Fibroblast of peridontal ligament (primary cell): ENCODE measurements around the gene ANKRD23.
"Not testable (repeated sequence)": the region's sequence is repeated elsewhere in the genome, so short reads cannot be mapped to it uniquely, and the experiment has no call there.

Experiments
- DNase-seq: peaks from one replicate; pipeline ENCODE4 v3.0.0-alpha.2; 2010; ENCODE audit errors: extremely low read depth

Gene ANKRD23

DNA sequence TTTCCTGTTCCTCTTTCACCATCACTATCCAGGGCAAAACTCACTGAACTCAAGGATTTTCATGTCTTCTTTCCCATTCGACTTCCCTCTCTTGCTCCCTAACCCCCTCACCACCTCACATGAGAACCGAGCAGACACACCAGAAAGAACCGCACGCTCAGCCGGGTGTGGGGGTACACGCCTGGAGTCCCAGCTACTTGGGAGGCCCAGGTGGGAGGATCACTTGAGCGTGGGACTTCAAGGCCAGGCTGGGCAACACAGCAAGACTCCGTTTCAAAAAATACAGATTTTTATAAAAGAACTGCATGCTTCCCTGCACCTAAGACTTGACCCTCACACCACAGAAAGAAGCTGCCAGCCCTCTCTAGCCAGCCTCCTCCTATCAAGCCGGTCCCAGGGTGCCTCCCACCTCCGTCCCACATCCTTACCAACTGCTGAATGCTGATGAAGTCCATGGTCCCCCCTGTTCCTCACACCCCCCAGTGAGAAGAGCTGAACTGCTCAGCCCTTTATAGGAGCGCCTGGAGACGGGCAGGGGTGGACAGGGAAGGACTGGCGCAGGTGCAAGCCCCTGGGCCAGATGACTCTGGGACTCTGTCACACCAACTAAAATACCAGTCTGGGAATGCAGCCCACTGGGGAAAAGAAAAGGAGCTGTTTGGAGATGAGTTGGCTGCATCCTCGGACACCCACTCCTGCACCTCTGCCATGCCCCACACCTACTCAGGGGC is at the start of gene ANKRD23:
ANKRD23 (minus strand) TSS at position 484 of the 731 bp plus-strand sequence; CDS start at position 455, 29 bp downstream.
- no peak for DNase-seq

DNA sequence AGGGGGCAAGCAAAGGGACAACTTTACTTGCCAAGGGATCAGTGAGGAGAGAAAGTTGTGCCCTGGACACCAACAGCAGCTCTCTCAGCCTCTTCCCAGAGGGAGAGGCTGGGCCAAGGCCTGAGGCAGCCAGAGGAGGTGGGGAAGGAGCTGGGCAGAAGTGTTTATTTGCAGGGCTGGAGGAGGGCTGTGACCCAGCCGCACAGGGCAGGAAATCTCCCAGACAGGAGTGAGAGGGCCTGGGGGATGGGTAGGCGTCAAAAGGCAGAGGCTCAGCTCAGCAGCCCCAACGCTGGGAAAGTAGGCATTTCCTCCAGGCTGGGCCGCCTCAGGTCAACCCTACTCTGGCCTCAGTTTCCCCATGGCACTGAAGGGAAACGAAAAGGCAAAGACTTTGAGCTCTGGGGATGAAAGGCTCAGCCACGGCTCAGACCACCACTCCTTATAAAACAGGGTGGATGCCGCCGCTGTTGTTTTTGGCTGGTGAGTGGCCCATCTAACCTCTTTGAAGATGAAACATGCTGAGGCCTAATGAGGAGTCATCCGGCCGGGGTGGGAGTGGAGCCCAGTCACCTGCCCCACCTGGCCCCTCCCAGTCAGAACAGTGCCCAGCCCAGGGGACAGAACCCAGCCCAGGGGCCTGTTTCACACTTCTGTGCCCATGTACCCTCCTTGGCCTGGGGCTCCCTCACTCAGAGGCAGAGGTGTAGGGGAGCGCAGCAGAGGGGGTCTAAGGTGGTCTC is 47.9 kb upstream of the ANKRD23 start:
- DNase-seq, result no peak

DNA sequence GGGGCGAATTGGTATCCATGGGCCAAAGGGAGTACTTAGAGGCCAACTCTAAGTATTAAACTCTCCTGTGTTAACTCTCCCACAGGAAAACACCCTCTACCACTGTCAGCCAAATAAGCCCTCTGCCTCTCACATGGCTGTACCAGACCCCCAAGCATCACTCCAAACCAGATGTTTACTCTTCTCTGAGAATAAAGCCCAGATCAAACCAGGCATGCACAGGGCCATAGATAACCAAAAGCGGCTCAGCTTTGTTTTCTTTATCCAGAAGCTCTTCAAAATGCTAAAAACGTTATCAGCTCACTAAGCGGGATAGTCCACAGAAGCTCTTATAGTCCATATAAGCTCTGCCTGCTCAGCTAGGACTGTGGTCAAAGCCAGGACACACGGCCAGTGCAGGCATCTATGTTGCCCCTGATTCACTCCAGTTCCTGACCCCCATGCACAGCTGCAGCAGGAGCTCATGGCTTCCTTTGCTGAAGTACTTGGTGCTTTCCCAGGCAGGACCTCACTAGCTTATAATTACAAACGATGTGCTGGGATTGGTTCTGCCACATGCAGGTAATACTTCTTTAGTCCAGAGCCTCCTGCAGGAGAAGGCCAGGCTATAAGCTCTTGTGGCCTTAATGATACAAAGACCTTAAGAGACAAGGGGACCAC is 47.0 kb upstream of the ANKRD23 start:
- no peak for DNase-seq

DNA sequence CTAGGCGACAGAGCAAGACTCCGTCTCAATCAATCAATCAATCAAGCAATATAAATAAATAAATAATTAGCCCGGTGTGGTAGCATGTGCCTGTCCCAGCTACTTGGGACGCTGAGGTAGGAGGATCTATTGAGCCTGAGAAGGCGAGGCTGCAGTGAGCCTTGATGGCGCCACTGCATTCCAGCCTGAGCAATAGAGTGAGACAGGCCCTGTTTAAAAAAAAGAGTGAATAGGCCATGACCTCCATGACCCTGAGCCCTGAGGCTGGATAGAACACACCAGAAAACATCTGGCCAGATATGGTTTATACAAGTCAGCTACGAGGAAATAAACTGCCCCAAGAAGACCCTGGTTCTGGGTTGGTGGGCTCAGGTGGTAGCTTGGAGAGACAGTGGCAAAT is 46.4 kb upstream of the ANKRD23 start:
- no peak for DNase-seq

DNA sequence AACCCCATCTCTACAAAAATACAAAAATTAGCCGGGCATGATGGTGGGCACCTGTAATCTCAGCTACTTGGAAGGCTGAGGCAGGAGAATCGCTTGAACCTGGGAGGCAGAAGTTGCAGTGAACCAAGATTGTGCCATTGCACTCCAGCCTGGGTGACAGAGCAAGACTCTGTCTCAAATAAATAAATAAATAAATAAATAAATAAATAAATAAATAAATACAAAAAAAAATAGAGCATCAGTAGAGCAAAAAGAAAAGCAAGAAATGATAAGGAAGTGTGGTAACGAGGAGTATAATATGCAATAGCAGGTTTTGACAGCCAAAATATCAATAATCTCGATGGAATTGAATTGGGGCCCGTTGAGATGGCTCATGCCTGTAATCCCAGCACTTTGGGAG is 45.7 kb upstream of the ANKRD23 start:
- not testable (repeated sequence) for DNase-seq

DNA sequence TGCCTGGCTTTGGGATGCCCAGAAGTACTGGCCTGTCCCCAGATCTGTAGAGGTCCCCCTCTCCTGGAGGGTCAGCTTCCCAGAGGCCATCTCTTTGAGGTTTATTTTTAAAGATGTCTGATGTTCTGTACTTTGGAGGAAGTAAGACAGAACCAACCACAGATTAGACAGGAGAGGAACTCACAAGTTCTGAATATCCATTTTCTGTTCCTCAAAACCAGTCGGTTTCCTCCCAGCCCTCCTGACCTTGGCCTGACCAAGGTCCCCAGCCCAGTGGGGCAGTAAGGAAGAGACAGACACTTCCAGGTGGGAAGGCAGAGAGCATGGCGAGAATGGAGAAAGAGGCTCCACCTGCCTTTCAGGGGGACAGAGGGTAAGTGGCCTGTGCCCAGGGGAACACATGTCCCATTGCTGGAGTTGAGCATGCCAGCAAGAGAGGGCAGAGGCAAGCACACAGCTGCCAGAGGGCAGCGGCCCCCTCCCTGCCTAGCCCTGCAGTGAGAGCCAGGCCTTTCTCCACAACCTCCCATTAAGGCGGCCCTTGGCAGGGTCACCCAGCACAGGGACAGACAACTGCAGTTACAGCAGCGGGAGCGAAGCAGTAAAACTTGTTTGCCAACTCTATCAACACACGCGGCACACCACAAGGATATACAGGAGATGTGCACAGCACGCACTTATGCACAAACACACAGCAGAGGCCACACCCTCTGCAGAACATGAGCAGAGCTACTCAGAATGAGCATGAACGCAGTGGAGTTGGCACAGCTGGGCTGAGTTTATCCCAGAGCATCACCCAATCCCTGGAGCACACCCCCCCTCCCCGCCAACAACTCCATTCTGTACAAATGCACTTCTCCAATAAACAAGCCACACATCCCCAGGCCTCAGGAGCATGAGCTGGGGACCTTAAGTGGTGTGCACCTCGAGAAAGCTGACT is 44.5 kb upstream of the ANKRD23 start:
- no peak for DNase-seq

DNA sequence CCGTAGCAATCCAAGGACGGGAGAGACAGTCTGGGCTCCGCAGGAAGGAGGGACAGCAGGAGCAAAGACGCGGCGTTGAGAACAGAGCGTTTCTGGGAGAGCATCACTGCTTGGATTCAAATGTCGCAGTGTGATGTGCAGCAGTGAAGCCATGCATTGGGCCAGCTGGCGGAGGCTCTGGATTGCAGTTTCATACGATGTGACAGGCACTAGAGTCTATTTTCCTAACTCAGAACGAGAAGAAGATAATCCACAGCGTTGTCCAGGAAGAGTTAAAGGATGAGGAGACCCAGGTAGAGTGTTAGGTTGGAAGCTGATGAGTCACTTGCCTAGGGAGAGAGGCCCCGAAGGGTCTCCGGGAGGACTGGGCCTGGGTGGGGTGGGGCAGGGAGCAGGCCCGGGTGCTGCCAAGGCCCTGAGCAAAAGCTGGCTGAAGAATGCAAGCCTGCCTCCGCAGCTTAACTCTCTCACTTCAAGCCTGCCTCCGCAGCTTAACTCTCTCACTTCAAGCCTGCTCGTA is 43.7 kb upstream of the ANKRD23 start:
- no peak for DNase-seq

DNA sequence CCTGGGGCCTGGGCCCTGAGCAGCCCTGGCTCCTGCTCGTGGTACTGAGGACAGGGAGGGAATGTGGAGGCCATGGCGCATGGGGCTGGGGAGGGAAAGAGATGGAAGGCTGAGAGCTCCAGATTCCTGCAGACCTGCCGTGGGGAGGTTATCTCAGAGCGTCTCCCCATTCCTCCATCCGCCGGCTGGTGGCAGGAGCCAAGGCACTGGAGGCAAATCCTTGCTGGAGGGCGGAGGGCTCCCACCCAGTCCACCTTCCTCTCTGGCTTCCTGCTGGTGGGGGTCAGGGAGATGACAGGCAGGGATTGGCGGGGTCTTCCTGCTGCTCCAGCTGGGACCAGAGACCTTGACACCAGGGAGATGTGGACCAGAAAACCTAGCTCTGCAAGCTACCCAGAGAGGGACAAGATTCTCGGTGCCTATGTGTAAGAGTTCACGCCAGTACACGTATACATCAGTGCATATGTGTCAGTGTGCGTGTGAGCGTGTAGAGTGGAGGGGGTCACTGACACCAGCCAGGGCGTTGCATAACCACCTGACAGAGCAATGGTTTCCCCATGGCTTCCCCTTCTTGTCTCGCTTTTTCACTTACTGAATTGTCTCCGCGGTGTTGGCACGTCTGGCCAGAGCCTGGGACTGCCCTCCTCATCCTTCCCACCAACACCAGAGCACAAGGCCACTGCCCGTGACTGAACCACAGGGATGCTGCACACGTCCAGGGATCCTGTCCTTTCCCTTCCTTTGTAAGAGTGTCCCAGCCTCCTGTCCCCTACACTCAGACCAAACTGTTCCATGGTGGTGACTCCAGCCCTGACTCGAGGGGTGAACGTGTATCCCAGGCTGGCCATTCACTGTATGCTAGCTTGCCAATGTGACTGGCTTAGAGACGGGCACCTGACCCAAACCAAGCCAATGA is 41.9 kb upstream of the ANKRD23 start:
- no peak for DNase-seq

DNA sequence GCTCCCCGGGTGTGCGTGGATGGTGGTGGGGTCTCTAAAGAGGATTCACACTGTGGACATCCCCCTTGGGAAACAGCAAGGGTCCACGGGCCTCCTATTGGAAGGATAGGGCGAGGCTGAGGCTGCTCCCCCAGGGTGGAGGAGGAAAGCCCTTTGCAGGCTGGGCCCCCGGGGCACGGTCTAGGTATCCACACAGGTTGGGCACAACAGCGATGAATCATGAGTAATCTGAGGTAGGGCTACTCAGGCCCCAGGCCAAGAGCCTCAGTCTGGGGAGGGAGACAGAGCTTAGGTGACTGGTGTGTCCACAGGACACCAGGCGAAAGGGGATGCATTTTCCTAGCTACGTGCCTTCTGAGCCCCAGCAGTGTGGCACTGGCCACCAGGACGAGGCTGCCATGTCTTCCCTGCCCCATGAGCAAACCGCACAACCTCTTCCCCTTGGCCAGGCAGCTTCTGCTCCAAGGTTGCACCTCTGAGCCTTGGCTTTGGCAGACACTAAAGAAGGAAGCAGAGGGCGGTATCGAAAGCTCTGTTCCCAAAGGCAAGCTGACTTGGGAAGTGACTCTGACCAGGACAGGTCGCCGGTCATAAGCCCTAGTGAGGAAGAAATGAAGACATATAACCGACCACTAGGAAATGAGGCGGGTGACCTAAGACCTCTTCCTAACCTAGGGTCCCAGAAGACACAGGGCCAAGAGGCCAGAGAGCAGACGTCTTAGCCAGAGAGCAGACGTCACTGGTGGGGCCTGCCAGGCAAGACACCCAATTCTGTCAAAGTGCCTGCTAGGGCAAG is 40.7 kb upstream of the ANKRD23 start:
- no peak for DNase-seq

DNA sequence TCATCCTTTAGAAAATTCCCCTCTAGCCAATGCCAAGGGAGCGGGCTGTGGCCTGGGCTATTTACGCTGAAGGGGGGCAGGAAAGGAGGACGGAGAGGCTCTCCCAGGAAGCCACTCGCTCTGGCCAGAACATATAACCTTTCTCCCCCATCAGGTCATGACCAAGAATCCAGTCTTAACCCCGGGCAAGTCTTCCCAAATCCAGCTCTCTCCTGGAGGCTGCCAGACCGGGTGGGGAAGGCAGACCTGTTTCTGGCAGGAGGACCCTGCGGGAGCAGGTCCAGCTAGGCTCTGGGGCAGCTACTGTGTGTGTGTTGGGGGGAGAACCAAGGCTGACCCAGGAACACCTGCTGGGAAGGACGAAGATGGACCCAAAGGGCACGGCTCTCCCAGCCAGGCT is 39.5 kb upstream of the ANKRD23 start:
- no peak for DNase-seq

DNA sequence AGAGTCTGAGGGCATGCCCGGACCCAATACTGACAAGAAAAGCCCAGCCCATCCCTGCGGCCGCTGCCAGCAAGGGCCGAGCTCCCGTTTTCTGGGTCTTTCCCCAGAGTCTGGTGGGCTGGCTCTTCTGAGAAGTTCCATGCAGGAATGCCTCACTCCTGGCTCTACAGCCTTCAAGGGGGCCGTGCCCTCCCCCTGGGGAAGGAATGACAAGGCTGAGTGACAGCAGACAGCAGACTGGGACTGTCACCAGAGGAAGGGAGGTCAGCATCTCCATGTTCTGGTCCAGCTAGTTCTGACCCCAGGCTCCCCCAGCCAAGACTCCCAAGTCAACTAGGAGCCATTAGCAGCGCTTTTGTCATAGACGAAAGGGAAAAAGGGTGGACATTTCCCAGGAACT is 39.1 kb upstream of the ANKRD23 start:
- no peak for DNase-seq

DNA sequence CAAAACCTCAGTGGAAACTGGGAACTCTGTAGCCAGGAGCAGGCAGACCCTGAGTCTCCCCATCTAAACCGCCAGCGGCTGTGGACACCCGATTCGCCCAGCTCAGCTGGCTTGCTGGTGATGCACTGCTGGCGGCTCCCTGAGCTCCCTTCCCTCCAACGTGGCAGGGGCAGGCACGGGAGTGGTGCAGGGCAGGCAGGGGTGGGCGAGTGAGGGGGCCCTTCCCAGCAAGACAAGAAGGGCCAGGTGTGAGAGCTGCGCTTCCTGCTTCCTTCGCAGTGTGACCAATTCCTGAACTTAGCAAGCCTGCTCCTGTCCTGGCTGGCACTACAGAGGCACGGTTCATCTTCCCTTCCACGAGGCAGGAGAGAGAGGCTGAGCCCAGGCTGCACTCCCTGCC is 38.4 kb upstream of the ANKRD23 start:
- DNase-seq, result no peak

DNA sequence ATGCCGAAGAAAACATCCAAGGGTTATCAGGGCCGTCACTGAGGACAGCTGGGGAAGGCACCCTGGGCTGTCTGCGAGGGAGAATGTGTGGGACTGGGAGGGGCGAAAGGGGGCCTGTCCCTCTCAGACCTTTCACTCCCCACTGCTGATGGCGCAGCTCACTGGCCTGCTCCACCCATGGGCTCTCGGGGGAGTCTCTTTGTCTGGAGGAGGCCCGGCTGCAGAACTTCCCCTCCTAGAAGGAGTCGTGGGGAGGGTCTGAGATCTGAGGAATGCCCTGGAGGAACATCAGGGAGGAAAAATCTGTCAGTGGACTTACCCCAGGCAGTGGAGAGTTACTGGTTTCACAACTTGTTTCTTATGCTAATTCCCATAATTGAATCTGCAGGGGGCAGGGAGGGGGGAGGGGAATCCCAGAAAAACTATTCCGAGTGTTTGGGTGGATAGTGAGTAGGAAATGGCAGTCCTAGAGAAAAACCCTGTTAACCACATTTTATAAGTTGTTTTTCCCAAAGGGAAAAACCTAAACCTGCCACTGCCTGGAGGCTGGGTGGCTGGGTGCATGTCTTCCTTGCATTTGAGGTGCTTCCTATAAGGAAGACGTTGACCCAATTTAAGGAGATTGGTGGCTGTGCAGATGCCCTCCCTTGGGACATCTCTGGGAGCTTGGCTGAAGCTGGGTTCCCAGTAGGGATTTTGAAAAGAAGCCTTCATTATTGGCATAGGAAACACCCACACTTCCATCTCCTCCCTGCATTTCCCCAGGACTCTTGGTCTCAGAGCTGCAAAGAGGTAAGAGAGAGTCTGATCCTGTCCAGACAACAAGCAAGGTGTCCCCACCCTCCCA is 37.8 kb upstream of the ANKRD23 start:
- DNase-seq, result no peak

DNA sequence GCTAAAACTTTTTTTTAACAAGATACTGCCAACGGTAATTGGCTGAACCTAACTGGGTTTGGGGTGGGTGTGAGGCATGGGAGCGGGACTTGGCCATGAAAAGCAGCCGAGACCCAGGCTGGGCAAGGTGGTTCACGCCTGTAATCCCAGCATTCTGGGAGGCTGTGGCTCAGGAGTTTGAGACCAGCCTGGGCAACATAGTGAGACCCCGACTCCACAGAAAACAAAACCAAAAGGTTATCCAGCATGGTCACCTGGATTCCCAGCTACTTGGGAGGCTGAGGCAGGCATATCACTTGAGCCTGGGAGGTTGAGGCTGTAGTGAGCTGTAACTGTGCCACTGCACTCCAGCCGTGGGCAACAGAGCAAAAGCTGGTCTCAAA is 37.1 kb upstream of the ANKRD23 start:
- no peak for DNase-seq

DNA sequence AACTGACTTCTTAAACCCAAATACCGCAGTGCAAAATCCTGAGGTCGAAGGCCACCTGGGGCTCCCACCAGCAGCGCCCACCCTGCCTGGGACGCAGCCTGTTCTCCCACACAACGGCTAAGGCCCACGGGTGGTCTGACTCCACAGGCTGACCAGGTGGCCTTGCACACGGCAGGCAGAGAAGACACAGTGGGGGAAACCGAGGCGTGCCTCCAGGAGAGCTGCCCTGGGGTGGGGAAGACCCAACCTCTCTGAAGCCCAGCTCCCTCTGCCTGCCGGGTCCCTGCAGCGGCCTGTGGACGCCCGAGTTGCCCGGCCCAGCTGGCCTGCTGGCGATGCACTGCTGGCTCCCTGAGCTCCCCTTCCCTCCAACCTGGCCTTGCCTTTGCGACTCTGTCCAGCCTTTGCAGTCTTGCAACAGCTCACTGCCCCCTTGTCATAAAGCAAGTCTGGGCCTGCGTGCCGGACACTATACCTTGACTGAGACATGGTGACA is 35.8 kb upstream of the ANKRD23 start:
- no peak for DNase-seq

DNA sequence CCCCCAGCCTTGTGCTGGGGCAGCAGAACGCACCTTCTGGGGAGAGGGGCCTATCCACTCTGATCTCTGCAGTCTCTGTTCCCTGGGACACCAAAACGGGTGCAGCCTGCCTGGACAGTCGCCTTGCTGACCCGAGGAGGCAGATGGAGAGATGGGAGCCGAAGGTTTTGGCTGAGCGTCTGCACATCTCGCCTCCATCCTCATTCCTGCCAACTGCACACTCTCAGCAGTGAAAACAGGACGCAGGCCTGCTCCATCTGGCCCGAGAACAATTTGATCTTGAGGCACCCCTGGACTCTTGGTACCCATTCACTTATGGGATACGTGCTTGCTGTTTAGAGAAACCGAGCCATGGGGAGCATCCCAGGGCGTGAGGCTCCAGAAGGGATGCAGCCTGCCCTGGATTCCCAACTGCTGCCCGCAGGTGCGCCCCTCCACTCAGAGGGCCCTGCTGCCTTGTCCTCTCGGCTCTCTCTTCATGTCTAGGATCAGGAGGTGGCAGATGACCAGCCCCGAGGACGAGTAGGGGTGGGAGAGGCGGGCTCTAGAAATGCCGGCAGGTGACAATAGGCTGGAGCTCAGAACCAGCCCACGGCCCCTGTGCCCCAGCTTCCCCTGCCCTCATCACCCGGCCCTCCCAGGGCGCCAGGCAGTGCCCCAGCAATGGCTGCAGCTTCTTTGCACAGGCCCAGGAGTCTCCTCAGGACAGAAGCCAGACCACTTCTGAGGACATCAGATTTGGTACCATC is 35.1 kb upstream of the ANKRD23 start:
- no peak for DNase-seq

DNA sequence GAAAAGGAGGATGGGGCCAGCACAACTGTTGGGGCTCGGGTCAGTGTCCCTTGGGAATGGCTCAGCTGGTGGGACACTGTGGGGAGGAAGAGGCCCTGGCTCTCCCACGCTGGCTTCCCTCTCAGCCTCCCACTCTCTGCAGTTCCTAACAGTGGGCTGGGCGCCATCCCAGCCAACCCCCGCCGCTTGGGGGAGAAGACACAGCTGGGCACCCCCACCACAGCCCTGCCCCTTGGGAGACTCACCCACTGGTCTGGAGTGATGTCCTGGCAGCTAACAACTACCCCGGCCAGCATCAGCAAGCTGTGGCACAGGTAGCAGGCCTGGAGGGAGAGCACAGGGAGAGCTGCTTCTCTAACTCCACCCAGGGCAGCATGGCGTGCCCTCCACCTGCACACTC is 34.4 kb upstream of the ANKRD23 start:
- no peak for DNase-seq

DNA sequence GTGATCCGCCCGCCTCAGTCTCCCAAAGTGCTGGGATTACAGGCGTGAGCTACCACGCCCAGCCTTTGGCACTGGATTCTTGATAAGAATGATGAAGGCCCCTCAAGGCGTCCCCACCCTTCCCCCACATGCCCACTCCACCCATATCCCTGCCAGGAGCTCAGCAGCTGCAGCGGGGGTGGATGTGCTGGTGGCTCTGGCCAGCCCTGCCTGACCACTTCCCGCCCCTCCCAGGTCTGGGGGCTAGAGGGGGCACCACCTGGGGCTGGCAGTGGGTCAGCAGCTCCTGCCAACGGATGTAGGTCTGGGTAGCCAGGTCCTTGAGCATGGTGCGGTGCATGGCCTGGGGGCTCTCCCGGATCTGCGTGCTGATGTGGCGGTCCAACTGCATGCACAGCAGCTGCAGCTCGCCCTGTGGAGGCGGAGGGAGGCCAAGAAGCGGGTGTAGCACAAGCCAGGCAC is 33.8 kb upstream of the ANKRD23 start:
- DNase-seq, result no peak
